ENCODE measurements around the gene OSBP2. TPM values are rescaled to one million over a fixed set of nuclear protein-coding genes. Genes with fewer than 3 reads are reported as not detected.

The OSBP2 gene
- total and polyA plus RNA-seq, 2 experiments from 2014 or later, result 2.1 to 2.9 TPM

GRCh38 chr22:30882974-30883533, 188.4 kb downstream of the OSBP2 start (continued):
- TF ChIP-seq POLR2AphosphoS5 (IDR thresholded peaks at IDR 0.05; ENCODE audit: low read depth), result no peak
- no peak for TF ChIP-seq ZNF114 (CRISPR knock-in tag; IDR thresholded peaks at IDR 0.05)
- TF ChIP-seq, protein P1, sequence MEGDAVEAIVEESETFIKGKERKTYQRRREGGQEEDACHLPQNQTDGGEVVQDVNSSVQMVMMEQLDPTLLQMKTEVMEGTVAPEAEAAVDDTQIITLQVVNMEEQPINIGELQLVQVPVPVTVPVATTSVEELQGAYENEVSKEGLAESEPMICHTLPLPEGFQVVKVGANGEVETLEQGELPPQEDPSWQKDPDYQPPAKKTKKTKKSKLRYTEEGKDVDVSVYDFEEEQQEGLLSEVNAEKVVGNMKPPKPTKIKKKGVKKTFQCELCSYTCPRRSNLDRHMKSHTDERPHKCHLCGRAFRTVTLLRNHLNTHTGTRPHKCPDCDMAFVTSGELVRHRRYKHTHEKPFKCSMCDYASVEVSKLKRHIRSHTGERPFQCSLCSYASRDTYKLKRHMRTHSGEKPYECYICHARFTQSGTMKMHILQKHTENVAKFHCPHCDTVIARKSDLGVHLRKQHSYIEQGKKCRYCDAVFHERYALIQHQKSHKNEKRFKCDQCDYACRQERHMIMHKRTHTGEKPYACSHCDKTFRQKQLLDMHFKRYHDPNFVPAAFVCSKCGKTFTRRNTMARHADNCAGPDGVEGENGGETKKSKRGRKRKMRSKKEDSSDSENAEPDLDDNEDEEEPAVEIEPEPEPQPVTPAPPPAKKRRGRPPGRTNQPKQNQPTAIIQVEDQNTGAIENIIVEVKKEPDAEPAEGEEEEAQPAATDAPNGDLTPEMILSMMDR (conservative IDR thresholded peaks at IDR 0.05; ENCODE audit: low read depth in 2 of 2), result no peak

- DNase-seq (ENCODE audit: low spot score), result no peak
- Mint-ChIP-seq H3K36me3 (ENCODE audit: low read depth) (no peaks in the 10 kb centered on the region; the same call in 2 of the 3 replicates), H3K4me1 (peaks cover 15% of the 10 kb centered on the region), H3K4me3 (no peak overlapping the region), H3K9me3 (no peaks in the 10 kb centered on the region), H3K27ac (no peak overlapping the region), H3K27me3 (ENCODE audit: insufficient read depth, low read depth, poor library complexity) (peaks cover 11% of the 10 kb centered on the region)
- Histone ChIP-seq H3K27me3 (ENCODE audit: insufficient read depth) (no peaks in the 10 kb centered on the region), H3K4me3 (no peak overlapping the region), H3K79me2 (replicated peaks; ENCODE audit: insufficient read depth) (no peaks in the 10 kb centered on the region), H3K27ac (ENCODE audit: low read depth) (no peak overlapping the region), H3F3A (replicated peaks; ENCODE audit: low read depth) (no peaks in the 10 kb centered on the region), H2AFZ (no peak overlapping the region), H3K9me2 (ENCODE audit: insufficient read depth) (no peaks in the 10 kb centered on the region), H4K20me1 (replicated peaks; ENCODE audit: insufficient read depth) (no peaks in the 10 kb centered on the region), H3K36me3 (ENCODE audit: insufficient read depth) (no peaks in the 10 kb centered on the region), H3K4me2 (no peak overlapping the region), H3K4me1 (ENCODE audit: insufficient read depth) (peaks cover 5% of the 10 kb centered on the region; the same call in 1 of the 2 replicates)
- ATAC-seq, result no peak
- TF ChIP-seq, protein P2, sequence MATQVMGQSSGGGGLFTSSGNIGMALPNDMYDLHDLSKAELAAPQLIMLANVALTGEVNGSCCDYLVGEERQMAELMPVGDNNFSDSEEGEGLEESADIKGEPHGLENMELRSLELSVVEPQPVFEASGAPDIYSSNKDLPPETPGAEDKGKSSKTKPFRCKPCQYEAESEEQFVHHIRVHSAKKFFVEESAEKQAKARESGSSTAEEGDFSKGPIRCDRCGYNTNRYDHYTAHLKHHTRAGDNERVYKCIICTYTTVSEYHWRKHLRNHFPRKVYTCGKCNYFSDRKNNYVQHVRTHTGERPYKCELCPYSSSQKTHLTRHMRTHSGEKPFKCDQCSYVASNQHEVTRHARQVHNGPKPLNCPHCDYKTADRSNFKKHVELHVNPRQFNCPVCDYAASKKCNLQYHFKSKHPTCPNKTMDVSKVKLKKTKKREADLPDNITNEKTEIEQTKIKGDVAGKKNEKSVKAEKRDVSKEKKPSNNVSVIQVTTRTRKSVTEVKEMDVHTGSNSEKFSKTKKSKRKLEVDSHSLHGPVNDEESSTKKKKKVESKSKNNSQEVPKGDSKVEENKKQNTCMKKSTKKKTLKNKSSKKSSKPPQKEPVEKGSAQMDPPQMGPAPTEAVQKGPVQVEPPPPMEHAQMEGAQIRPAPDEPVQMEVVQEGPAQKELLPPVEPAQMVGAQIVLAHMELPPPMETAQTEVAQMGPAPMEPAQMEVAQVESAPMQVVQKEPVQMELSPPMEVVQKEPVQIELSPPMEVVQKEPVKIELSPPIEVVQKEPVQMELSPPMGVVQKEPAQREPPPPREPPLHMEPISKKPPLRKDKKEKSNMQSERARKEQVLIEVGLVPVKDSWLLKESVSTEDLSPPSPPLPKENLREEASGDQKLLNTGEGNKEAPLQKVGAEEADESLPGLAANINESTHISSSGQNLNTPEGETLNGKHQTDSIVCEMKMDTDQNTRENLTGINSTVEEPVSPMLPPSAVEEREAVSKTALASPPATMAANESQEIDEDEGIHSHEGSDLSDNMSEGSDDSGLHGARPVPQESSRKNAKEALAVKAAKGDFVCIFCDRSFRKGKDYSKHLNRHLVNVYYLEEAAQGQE (IDR thresholded peaks at IDR 0.05; ENCODE audit: unreplicated experiment), result no peak
- TF ChIP-seq EZH2phosphoT487 (IDR thresholded peaks at IDR 0.05; ENCODE audit: unreplicated experiment), result no peak
- no peak for TF ChIP-seq JUNB (IDR thresholded peaks at IDR 0.05; ENCODE audit: unreplicated experiment)
- TF ChIP-seq STAT1 (IDR thresholded peaks at IDR 0.05; ENCODE audit: unreplicated experiment), result no peak
Measured at GRCh38 chr22:30883586-30884145, 189.0 kb downstream of the OSBP2 start.
